ENCODE results near the gene SERF2. TPM values are rescaled to one million over a fixed set of nuclear protein-coding genes. Genes with fewer than 3 reads are reported as not detected.
"Not testable (repeated sequence)": the region's sequence is repeated elsewhere in the genome, so short reads cannot be mapped to it uniquely, and the experiment has no call there.

SERF2 gene
- polyA plus RNA-seq, 3 donors from 2014 or later: 1,924 to 3,752 (median 2,420) TPM

GRCh38 chr15:43826508-43827341, 34.6 kb downstream of the SERF2 start, which contains the start of gene WDR76:
TSS of gene WDR76 (plus strand) at chr15:43827002. CDS start at chr15:43827033, 31 bp downstream.
- Mint-ChIP-seq H3K27ac (peak within 1 kb of the TSS; percentile 68 to 96 (median 90)), H3K36me3 (no peaks in the 10 kb centered on the region), H3K4me3 (peak within 1 kb of the TSS; percentile 84 to 99 (median 89)), H3K27me3 (ENCODE audit: low read depth in 3 of 3) (peaks cover 4 to 10% (median 7%) of the 10 kb centered on the region in 3 donors), H3K4me1 (peaks cover 53 to 56% of the 10 kb centered on the region in 2 donors), H3K9me3 (no peaks in the 10 kb centered on the region)
- peak; percentile 71 to 72 (median 71) for DNase-seq

DNA sequence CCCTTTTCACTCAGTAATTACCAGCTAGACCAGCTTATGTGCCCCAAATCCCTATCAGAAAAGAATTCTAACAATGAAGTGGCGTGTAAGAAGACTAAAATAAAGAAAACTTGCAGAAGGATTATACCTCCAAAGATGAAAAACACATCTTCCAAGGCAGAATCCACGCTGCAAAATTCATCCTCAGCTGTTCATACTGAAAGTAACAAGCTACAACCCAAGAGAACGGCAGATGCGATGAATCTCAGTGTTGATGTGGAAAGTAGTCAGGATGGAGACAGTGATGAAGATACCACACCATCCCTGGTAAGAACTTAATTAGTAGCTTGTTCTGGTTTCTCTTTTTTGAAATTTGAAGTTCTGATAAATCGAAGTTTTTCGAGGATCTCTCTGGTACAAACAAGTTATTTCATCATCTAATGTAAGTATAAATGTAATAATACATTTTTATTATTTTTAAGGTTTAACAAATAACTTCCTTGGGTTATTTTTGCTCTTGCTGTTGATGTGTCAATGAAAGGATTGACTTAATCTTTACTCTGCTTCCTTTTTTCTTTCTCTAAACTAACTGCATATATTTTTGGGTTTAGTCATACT, 36.0 kb downstream of the SERF2 start:
- Mint-ChIP-seq H3K36me3 (no peaks in the 10 kb centered on the region), H3K4me3 (peak overlapping the region; percentile 84 to 99 (median 89)), H3K9me3 (no peaks in the 10 kb centered on the region), H3K4me1 (peaks cover 51 to 58% of the 10 kb centered on the region in 2 donors), H3K27me3 (ENCODE audit: low read depth in 3 of 3) (peaks cover 4 to 10% (median 7%) of the 10 kb centered on the region in 3 donors), H3K27ac (peak overlapping the region; percentile 68 to 96 (median 90))
- peak in 1 of 3 donors; percentile 9 for DNase-seq

DNA sequence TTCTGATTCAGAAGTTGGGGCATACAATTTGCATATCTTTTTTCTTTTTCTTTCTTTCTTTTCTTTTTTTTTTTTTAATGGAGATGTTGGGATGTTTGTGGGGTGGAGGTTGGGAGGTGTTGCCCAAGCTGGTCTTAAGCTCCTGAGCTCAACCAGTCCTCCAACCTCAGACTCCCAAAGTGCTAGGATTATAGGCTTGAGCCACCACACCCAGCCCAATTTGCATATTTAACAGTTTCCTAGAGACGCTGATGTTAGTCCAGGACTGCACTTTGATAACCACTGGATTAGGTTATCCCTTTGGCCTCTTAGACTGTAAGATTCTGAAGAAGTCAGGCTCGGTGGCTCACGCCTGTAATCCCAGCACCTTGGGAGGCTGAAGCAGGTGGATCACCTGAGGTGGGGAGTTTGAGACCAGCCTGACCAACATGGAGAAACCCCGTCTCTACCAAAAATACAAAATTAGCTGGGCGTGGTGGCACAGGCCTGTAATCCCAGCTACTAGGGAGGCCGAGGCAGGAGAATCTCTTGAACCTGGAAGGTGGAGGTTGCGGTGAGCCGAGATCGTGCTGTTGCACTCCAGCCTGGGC, 37.9 kb downstream of the SERF2 start:
- H3K4me3 Mint-ChIP-seq; DNase-seq; H3K27me3 Mint-ChIP-seq (ENCODE audit: low read depth in 3 of 3); H3K9me3 Mint-ChIP-seq; H3K36me3 Mint-ChIP-seq: not testable (repeated sequence)
- Mint-ChIP-seq H3K4me1 (peaks cover 35 to 49% of the 10 kb centered on the region in 2 donors), H3K27ac (peak overlapping the region in 1 of 6 donors; percentile 48)

DNA sequence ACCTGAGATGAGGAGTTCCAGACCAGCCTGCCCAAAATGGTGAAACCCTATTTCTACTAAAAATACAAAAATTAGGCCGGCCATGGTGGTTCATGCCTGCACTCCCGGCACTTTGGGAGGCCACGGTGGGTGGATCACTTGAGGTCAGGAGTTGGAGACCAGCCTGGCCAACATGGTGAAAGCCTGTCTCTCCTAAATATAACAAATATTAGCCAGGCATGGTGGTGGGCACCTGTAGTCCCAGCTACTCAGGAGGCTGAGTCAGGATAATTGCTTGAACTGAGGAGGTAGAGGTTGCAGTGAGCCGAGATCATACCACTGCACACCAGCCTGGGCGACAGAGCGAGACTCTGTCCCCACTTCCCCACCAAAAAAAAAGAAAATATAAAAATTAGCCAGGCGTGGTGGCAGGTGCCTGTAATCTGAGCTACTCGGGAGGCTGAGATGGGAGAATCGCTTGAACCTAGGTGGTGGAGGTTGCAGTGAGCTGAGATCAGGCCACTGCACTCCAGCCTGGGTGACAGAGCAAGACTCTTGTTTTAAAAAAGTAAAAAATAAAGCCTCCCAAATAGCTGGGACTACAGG, 38.7 kb downstream of the SERF2 start:
- not testable (repeated sequence) for H3K36me3 Mint-ChIP-seq; H3K4me3 Mint-ChIP-seq; H3K27ac Mint-ChIP-seq; H3K27me3 Mint-ChIP-seq (ENCODE audit: low read depth in 3 of 3); DNase-seq; H3K9me3 Mint-ChIP-seq
- H3K4me1 Mint-ChIP-seq: peaks cover 33 to 44% of the 10 kb centered on the region in 2 donors

GRCh38 chr15:43831519-43832052, 39.5 kb downstream of the SERF2 start:
- not testable (repeated sequence) for DNase-seq; H3K9me3 Mint-ChIP-seq; H3K27me3 Mint-ChIP-seq (ENCODE audit: low read depth in 3 of 3); H3K4me3 Mint-ChIP-seq
- peak overlapping the region in 2 of 6 donors; percentile 36 to 42 for H3K27ac Mint-ChIP-seq
- H3K4me1 Mint-ChIP-seq: peaks cover 25 to 36% of the 10 kb centered on the region in 2 donors
- peaks cover 4 to 13% (median 12%) of the 10 kb centered on the region in 3 donors for H3K36me3 Mint-ChIP-seq

GRCh38 chr15:43832485-43832884, 40.4 kb downstream of the SERF2 start:
- Mint-ChIP-seq H3K4me1 (peaks cover 16 to 27% of the 10 kb centered on the region in 2 donors), H3K4me3 (peak overlapping the region in 1 of 5 donors; percentile 55), H3K27ac (peak overlapping the region in 2 of 6 donors; percentile 10 to 76), H3K36me3 (peaks cover 4 to 16% (median 12%) of the 10 kb centered on the region in 3 donors)
- H3K9me3 Mint-ChIP-seq; DNase-seq; H3K27me3 Mint-ChIP-seq (ENCODE audit: low read depth in 3 of 3): not testable (repeated sequence)

DNA sequence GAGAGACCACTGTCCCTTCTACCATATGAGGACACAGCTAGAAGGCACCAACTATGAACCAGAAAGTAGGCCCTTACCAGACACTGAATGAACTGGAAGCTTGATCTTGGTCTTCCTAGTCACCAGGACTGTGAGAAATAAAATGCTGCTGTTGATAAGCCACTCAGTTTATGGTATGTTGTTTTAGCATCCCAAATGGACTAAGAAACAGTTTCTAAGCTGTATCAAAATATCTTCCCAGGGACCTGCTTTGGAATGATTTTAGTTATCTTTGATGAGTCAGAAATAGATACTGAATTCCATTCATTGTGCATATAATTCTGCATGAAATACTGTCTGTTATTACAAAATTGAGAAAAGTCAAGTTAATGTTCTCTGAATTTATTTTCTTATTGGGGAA, 53.3 kb downstream of the SERF2 start:
- no peak overlapping the region for H3K27ac Mint-ChIP-seq

More for the DNA sequence above, 53.3 kb downstream of the SERF2 start:
- no peaks in the 10 kb centered on the region for H3K9me3 Mint-ChIP-seq
- H3K4me1 Mint-ChIP-seq: no peaks in the 10 kb centered on the region
- no peak overlapping the region for H3K4me3 Mint-ChIP-seq
- H3K27me3 Mint-ChIP-seq (ENCODE audit: low read depth in 3 of 3): no peaks in the 10 kb centered on the region
- DNase-seq: no peak
- H3K36me3 Mint-ChIP-seq: peaks cover 10 to 18% (median 16%) of the 10 kb centered on the region in 3 donors

Other genes starting within 250 kb of the SERF2 start
- gene PPIP5K1, start 202.1 kb upstream of the SERF2 start, polyA plus RNA-seq: 1 to 10 TPM; 4.9 to 7.5 (median 7.1) TPM
- gene CKMT1B, start 198.3 kb upstream of the SERF2 start, polyA plus RNA-seq: not detected
- gene STRC, start 173.5 kb upstream of the SERF2 start, polyA plus RNA-seq: not detected
- gene CATSPER2, start 143.5 kb upstream of the SERF2 start, polyA plus RNA-seq: under 1 TPM in 2 of 3 donors, not detected in 1; 0.34 to 0.80 TPM
- not detected for gene CKMT1A, start 98.5 kb upstream of the SERF2 start, polyA plus RNA-seq
- 100 to 1,000 TPM; 394 to 690 (median 654) TPM for gene PDIA3, start 45.9 kb upstream of the SERF2 start, polyA plus RNA-seq
- gene ELL3, start 15.4 kb upstream of the SERF2 start, polyA plus RNA-seq: 1 to 10 TPM in 1 of 3 donors, under 1 TPM in 1, not detected in 1; 0.78 to 1.4 TPM
- 1 to 10 TPM in 2 of 3 donors, under 1 TPM in 1; 0.72 to 3.4 (median 1.3) TPM for gene SERINC4, start 7.9 kb downstream of the SERF2 start, polyA plus RNA-seq
- gene HYPK, start 8.3 kb downstream of the SERF2 start, polyA plus RNA-seq: 10 to 100 TPM in 2 of 3 donors, 1 to 10 TPM in 1; 4.1 to 20.3 (median 10.0) TPM
- 10 to 100 TPM in 2 of 3 donors, 1 to 10 TPM in 1; 6.7 to 21.3 (median 10.4) TPM for gene MFAP1, start 32.4 kb downstream of the SERF2 start, polyA plus RNA-seq
- gene WDR76, start 34.7 kb downstream of the SERF2 start, polyA plus RNA-seq: 1 to 10 TPM; 8.3 to 8.9 (median 8.6) TPM